NCI-H2171 (cell line): ENCODE measurements around the gene FXYD1.

Source experiments
- DNase-seq: peaks from one replicate; lab custom pipeline; 2025; lab: John Stamatoyannopoulos, UW

The FXYD1 gene

DNA sequence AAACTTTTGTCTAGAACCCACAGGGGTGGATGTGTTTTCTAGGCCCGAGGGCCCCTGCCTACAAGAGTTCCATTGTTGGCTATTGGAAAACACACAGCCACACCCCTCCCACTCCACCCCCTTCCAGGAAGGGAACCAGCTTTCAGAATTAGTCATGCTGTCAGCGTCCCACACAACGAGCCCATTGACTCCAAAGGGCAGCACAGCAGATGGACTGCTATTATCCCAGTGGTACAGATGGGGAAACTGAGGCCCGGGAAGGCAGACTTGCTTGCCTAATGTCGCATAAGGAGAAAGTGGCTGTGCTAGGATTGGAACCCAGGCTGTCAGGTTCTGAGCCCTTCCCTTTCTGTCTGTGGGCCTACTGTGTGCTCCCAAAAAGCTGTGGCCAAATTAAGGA, 31.1 kb upstream of the FXYD1 start:
- DNase-seq, result no peak

DNA sequence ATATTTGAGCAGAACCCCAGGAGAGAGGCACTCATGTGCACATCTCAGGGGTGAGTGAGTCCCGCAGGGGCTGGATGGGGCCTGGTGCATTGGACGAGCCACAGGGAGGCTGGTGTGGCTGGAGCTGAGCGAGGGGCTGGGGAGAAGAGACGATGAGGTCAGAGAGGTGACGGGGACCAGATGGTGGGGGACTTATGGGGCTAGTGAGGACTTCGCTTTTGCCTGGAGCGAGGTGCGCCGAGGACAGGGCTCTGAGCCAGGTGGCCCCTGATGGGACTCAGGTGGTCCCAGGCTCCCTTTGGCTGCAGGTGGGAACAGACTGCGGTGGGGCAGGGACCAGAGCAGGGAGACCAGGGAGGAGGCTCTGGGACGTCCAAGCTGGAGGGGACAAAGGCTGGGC, 29.9 kb upstream of the FXYD1 start:
- DNase-seq, result no peak

DNA sequence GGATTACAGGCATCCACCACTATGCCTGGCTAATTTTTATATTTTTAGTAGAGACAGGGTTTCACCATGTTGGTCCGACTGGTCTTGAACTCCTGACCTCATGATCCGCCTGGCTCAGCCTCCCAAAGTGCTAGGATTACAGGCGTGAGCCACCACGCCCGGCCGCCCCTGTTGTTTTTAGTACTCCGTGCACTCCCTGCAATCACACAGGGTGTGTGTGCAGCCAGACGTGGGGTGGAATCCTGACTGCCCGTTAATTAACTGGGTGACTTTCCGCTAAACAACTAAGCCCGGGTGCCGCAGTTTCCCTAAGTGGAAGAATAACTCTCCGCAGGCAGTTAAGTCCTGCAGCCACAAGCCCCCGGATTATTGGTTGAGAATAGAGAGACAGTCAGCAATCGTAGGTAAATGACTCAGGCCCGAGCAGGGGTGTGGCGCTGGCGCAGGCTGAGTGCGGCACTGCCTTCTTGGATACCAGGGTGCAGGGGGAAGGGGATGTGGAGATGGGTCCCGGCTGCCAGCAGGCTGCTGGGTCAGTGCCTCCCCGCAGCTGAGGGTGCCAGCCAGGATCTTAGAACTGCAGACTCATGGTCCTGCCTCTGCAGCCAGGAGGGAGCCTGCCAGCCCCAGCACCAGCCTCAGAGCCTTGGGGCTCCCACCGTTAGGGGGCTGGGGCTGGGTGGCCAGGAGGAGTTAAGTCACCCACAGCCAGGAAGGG, 29.1 kb upstream of the FXYD1 start:
- no peak for DNase-seq

GRCh38 chr19:35110974-35111373, 27.6 kb upstream of the FXYD1 start:
- DNase-seq, result no peak

DNA sequence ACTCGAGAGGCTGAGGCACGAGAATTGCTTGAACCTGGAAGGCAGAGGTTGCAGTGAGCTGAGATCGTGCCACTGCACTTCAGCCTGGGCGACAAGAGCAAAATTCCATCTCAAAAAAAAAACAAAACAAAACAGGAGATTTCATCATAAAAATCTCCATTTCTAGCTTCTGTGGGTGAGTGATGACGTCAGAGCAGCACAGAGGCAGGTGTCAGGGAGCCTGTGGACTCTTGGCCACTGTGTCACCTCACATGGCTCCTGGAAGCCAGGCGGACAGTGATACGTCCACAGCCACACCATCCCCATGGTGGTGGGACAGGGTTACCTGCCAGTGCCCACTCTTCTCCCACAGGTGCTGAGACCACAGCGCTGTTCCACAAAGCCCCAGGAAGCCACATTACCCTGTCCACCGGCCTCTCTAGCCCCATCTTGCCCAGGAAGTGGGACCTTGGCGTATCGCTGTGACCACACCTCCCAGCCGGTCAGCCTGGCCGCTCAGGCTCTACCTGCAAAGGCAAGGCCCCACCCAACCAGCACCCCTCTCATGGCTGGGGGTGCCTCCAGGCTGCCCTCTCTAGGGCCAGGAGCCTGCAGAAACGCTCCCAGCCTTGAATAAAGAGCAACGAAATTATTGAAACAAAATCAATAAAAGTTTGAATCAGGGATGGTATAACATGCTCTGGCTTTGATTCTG, 25.5 kb upstream of the FXYD1 start:
- no peak for DNase-seq

- DNase-seq, result peak; percentile 40
Observed at GRCh38 chr19:35114353-35115176, 24.1 kb upstream of the FXYD1 start.

DNA sequence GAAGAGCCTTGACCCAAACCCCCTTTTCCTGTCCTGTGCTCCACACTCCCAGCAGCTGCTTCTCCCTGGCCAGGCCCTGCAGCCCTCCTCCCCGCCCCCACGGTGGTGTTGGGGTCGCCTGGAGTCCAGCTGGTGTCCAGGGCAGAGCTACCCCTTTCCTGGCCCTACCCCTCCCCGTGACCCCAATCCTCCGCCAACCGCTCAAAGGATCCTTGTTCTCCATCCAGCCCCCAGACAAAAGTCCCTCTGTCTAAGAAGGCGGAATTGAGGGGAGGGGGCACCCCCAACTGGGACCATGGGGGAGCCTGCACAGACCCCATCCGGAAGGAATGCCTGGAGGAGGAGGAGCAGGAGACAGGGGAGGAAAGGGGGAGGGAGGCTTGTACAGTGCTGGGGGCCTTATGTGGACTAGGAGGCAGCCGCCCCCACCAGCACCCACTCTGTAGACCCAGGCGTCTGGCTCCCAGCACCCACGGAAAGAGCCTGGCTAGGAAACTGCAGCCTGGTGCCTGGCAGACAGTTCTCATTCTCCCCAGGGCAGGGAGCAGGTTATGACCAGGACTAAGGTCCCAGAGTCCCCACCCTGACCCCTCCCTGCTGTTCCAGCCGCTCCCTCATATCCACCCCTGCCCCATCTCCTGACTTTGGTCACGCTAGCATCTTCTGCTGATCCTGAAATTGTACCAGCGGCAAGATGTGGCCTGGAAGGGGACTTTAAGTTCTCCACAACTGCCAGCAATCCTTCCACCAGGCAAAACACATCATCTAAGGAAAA, 23.3 kb upstream of the FXYD1 start, which contains the start of gene FXYD3:
Gene FXYD3 (plus strand): TSS at position 647 of the 775 bp plus-strand sequence. CDS start 3,554 bp downstream, outside the sequence.
- DNase-seq, result no peak

DNA sequence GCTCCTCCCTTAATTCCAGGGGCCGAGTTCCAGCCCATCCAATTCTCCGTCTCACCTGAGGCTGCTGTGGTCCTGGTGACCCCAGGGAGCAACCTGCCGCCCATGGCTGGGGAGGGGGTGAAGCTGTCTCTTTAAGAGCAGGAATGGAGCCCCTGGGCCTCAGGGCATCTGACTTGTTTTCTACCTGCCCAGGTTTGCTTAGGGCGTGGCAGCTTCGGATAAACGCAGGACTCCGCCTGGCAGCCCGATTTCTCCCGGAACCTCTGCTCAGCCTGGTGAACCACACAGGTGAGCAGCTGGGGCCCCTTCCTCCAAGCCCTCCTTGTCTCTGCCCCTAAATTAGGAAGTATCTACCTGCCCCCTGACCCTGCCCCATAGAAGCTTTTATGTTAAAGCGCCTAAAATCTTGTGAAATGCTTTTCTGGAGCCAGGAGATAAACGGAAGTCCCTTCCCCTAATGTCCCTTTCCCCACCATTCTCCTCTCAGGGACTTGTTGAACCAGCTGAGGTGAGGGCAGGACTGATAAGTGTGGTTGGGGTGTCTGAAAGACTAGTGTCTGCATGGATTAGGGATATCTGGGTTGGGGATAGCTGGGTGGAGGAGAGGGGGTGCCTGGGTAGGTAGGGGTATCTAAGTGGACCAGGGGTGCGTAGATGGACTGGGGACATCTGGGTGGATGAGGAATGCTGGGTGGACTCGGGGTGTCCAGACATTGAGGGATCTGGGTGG, 22.4 kb upstream of the FXYD1 start:
- no peak for DNase-seq

DNA sequence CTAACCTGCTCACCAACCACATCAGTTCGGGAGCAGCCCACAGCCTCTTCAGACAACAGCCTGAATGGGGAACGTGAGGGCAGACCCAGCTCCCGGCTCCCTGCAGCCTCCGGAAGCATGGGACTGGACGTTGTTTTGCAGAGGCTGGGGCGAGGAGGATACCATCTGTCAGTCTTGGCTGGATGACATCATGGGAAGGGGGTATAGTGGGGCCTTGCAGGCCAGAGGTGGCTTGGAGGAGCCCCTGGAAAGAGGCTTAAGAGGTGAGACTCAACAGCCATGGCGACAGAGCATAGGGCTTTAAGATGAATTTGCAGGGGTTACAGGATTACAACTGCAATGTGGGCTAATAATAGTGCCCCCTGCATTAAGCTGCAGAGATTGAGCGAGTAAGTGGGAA, 21.5 kb upstream of the FXYD1 start:
- DNase-seq, result no peak

DNA sequence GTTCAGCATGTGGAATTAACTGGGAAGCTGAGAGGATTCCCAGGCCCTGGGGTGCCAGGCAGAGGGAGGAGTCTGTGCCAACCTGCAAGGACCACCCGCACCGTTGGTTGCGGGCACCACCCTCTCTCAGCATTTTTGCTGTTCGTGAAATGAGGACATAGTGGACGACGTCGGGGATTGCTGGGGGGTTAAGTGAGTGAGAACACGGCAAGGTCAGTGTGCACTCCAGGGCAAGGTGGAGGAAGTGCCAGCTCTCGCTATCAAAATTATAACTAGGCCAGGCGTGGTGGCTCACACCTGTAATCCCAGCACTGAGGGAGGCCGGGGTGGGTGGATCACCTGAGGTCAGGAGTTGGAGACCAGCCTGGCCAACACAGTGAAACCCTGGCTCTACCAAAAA, 20.8 kb upstream of the FXYD1 start:
- no peak for DNase-seq

GRCh38 chr19:35118268-35119020, 20.2 kb upstream of the FXYD1 start:
- DNase-seq, result no peak

- DNase-seq, result no peak
Observed at GRCh38 chr19:35119091-35119490, 19.5 kb upstream of the FXYD1 start.

DNA sequence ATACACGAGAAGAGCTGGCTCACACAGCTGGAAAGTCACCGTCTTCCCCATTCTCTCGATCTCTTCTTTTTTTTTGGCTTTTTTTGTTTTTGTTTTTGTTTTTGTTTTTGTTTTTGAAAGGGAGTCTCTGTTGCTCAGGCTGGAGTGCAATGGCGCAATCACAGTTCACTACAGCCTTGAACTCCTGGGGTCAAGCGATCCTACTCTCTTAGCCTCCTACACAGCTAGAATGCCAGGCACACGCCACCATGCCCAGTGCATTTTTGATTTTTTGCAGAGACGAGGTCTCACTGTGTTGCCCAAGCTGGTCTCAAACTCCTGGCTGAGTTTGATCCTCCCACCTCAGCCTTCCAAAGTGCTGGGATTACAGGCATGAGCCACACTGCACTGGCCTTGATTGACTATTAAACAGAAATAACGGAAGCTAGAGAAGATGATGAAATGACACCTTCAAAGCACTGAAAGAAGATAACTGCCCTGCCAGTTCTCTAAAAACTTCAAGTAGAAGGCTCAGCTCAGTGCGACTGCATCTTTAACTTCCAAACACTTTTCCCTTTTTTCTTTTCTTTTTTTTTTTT, 19.0 kb upstream of the FXYD1 start:
- DNase-seq, result no peak

- peak; percentile 48 for DNase-seq
Observed at GRCh38 chr19:35120492-35120891, 18.1 kb upstream of the FXYD1 start.

GRCh38 chr19:35120898-35121297, 17.7 kb upstream of the FXYD1 start:
- DNase-seq, result no peak

GRCh38 chr19:35122687-35123551, 15.7 kb upstream of the FXYD1 start:
- peak; percentile 37 for DNase-seq

DNA sequence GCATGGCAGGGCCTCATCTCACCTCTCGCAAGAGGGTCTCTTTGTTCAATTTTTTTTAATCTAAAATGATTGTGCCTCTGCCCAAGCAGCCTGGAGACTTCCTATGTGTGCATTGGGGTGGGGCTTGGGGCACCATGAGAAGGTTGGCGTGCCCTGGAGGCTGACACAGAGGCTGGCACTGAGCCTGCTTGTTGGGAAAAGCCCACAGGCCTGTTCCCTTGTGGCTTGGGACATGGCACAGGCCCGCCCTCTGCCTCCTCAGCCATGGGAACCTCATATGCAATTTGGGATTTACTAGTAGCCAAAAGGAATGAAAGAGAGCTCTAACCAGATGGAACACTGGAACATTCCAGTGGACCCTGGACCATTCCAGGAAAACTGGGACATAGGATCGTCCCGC, 15.1 kb upstream of the FXYD1 start:
- no peak for DNase-seq

DNA sequence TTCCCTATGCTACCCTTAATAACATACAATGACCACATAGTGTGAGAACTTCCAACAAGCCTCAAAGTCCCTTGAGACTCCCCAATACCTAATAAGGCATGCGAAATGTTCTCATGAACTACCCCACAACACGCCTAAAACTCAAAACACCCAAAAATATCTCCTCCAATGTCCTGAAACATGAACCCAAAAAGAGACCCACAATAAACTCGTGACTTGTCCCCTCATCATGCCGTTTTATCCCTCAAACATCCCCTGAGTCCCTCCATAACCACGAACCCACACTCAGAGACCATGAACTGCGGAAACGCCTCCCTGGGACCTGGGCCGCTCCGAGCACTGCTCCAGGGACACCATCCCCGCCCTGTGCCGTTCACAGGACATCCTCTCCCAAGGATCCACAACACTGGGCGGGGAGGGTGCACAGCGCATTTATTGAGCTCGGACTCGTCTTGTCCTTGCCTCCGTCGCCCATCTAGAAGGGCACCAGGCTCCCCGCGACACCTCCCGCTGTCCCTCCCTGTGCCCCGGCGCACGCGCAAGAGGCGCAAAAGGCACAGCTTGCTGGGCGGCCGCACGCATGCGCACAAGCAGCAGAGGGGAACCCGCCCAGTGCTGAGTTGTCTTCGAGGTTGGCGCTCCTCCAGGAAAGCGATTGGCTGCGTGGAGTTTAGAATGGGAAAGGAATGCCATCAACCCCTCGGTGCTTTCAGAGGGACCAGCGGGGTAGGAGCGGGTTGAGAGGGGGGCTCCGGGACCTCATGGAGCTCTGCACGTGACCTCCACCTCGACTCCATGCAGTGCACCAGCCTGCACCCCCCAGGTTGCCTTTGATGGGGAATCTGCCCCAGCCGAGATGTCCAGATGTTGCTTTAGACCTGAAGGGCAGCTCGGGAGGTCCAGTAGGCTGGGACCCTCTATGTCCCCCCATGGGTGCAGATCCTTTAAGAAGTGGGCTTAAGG, 14.2 kb upstream of the FXYD1 start:
- peak; percentile 90 for DNase-seq
